Common myeloid progenitor, CD34-positive (primary cell): ENCODE data around the gene PCIF1.

Source experiments
- CTCF ChIA-PET: fragments of 350-600 bp; sonication (Branson Sonifier 250); formaldehyde crosslinking; loops from one replicate; lab custom pipeline; 2021; ENCODE audit warnings: antibody characterized with exemption; lab: Charles Lee
- POLR2A ChIA-PET: fragments of 350-600 bp; sonication (Branson Sonifier 250); formaldehyde crosslinking; loops from one replicate; lab custom pipeline; 2021; ENCODE audit warnings: antibody characterized with exemption; lab: Charles Lee
- DNase-seq, 3 donors: peaks; one replicate each; pipeline versions ENCODE4 v3.0.0 to v3.0.0-alpha.2; 2013
- H3K27ac ChIP-seq, 2 experiments: 1 replicate in 1 of 2; 2 replicates in 1 of 2; pipeline ENCODE4 v1.7.0; 2013; ENCODE audit warnings: inconsistent platforms in 2 of 2, low read length in 2 of 2, mild to moderate bottlenecking in 2 of 2, low read depth in 1 of 2, moderate library complexity in 1 of 2; ENCODE audit not compliant: severe bottlenecking in 2 of 2, insufficient read depth in 1 of 2, poor library complexity in 1 of 2
- H3K27me3 ChIP-seq, 5 experiments: replicated peaks in 2 of 5; 1 replicate in 3 of 5; 2 replicates in 2 of 5; pipeline versions ENCODE4 v1.6.1 to v1.7.0; 2013; ENCODE audit warnings: low read length in 4 of 5, mild to moderate bottlenecking in 2 of 5, moderate library complexity in 2 of 5, inconsistent platforms in 1 of 5; ENCODE audit not compliant: insufficient read depth in 5 of 5, control insufficient read depth in 4 of 5
- H3K36me3 ChIP-seq, 4 experiments: 1 replicate in 2 of 4; 2 replicates in 2 of 4; pipeline versions ENCODE4 v1.6.1 to v1.7.0; 2013; ENCODE audit warnings: low read length in 3 of 4, control low read depth in 1 of 4, mild to moderate bottlenecking in 1 of 4; ENCODE audit not compliant: control insufficient read depth in 4 of 4, insufficient read depth in 4 of 4
- H3K4me1 ChIP-seq, 4 experiments: 1 replicate in 3 of 4; 2 replicates in 1 of 4; pipeline versions ENCODE4 v1.6.1 to v1.7.1; 2013; ENCODE audit warnings: low read length in 3 of 4, mild to moderate bottlenecking in 3 of 4, control low read depth in 1 of 4, inconsistent platforms in 1 of 4, moderate library complexity in 1 of 4; ENCODE audit not compliant: control insufficient read depth in 4 of 4, insufficient read depth in 4 of 4; ENCODE audit errors: control extremely low read depth in 1 of 4
- H3K4me3 ChIP-seq, 7 experiments: 1 replicate in 4 of 7; 2 replicates in 3 of 7; pipeline versions ENCODE4 v1.5.1 to v1.7.0; 2013; ENCODE audit warnings: mild to moderate bottlenecking in 7 of 7, low read length in 6 of 7, moderate library complexity in 6 of 7, inconsistent platforms in 2 of 7, low read depth in 2 of 7, control low read depth in 1 of 7; ENCODE audit not compliant: insufficient read depth in 4 of 7, control insufficient read depth in 1 of 7; ENCODE audit errors: extremely low read depth in 1 of 7
- H3K9me3 ChIP-seq, 5 experiments: 1 replicate in 4 of 5; 2 replicates in 1 of 5; pipeline versions ENCODE4 v1.6.1 to v1.7.1; 2013; ENCODE audit warnings: low read length in 4 of 5, mild to moderate bottlenecking in 2 of 5, inconsistent platforms in 1 of 5, low read depth in 1 of 5, moderate library complexity in 1 of 5; ENCODE audit not compliant: control insufficient read depth in 4 of 5, insufficient read depth in 2 of 5; ENCODE audit errors: control extremely low read depth in 1 of 5
- WGBS: methylation state at CpG from one replicate; pipeline ENCODE4 v1.1.5; 2013; ENCODE audit not compliant: insufficient coverage; 5-methylcytosine and 5-hydroxymethylcytosine counted together

Gene PCIF1

DNA sequence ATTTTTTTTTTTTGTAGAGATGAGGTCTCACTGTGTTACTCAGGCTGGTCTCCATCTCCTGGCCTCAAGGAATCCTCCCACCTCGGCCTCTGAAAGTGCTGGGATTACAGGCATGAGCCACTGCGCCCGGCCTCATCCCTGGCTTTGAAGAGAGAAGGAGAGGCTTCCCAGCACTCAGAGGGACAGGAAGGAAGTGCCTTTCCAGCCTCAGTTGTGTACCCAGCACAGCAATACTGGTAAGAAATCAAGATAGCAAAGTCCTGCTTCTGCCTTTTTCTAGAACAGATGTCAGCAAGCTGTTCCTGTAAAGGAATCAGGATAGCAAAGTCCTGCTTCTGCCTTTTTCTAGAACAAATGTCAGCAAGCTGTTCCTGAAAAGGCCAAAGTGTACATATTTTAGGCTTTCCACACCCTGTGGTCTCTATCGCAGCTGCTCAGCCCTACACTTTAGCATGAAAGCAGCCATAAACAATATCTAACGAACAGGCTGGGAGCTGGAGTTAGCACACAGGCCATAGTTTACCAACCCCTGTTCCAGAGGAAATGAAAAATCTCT, 16.2 kb upstream of the PCIF1 start:
- no peaks in the 10 kb centered on the region for H3K9me3 ChIP-seq
- no peaks in the 10 kb centered on the region for H3K27me3 ChIP-seq
- ChIA-PET CTCF (interaction anchor here (0.8 to 3.8 kb wide), 4 partner anchors 10 to 50 kb away, joined by 3 to 14 read pairs (median 4); partner anchors contain the start of gene PCIF1), POLR2A (interaction anchor here (1.1 kb wide), 1 partner anchor 53 kb away, joined by 4 read pairs; no protein-coding TSS in a partner anchor)
- H3K4me1 ChIP-seq, result peaks cover 5 to 14% (median 9%) of the 10 kb centered on the region in 4 experiments
- no peak overlapping the region for H3K4me3 ChIP-seq
- H3K27ac ChIP-seq, result no peak overlapping the region
- no peak for DNase-seq
- 85% methylated on average over 5 of the region's 5 CpGs for WGBS
- no peaks in the 10 kb centered on the region for H3K36me3 ChIP-seq

DNA sequence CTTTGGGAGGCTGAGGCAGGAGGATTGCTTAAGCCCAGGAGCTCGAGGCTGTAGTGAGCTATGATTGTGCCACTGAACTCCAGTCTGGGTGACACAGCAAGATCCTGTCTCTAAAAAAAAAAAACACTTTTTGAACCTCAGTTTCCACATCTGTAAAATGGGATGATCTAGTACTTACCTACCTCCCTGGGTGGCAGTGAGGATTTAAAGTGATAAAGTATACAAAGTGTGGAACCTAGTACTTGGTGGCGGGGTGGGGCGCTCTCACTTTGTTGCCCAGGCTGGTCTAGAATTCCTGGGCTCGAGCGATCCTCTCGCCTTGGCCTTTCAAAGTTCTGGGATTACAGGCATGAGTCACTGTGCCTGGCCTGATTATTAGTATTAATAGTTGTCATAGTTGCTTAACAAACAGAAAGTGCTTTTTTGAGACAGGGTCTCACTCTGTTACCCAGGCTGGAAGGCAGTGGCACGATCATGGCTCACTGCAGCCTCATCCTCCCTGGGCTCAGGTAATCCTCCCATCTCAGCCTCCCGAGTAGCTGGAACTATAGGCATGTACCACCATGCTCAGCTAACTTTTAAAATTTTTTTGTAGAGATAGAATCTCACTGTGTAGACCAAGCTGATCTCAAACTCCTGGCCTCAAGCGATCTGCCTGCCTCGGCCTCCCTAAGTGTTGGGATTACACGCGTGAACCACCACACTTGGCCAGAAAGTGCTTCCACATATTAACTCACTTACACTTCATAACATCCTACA, 15.5 kb upstream of the PCIF1 start:
- CTCF ChIA-PET, result interaction anchor here (0.8 to 3.8 kb wide), 4 partner anchors 9 to 49 kb away, joined by 3 to 14 read pairs (median 4); partner anchors contain the start of gene PCIF1
- no peak for DNase-seq
- Histone ChIP-seq H3K9me3 (no peaks in the 10 kb centered on the region), H3K36me3 (no peaks in the 10 kb centered on the region), H3K4me1 (peaks cover 5 to 14% (median 9%) of the 10 kb centered on the region in 4 experiments), H3K4me3 (no peak overlapping the region), H3K27me3 (no peaks in the 10 kb centered on the region), H3K27ac (no peak overlapping the region)
- POLR2A ChIA-PET, result interaction anchor here (1.1 kb wide), 1 partner anchor 52 kb away, joined by 4 read pairs; no protein-coding TSS in a partner anchor
- 98% methylated on average over 9 of the region's 12 CpGs for WGBS

DNA sequence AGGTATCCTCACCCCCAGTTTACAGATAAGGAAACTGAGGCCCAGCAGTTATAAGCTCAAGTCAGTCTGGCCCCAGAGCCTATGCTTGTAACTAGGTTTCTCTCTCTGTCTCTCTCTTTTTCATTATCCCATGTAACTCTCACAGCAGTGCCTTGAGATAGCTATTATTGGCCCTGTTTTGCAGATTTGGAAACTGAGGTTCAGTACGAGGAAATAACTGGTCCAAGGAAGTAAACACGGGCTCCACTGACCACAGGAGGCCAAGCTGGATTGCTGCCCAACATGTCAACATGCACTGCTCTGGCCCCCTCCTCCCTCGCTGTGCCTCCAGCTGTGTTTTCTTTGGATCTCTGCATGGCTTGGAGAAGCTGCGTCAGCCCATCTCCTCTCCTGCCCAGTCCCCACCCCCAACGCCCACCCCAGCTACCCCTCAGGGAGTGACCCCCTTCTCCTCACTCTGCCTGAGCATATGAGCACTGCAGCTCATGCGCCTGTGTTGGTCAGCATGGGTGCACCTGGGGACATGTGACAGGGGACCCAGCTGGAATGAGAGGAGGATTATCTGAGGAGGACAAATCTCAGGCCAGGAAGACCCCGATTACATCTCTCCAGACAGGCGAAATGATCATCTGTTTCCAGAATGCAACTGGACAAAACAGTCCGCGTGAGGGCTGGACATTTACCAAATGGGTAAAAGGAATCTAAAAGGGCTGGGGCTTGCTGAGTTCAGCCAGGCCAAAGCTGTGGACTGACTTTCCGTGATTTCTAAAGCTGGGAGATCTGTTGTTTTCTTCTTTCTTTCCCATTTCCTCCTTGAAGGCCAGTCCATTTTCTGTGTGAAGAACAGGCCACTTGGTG, 14.7 kb upstream of the PCIF1 start:
- H3K4me3 ChIP-seq, result no peak overlapping the region
- WGBS, result 87% methylated on average over 9 of the region's 11 CpGs
- POLR2A ChIA-PET, result interaction anchor here (2.1 kb wide), 1 partner anchor 14 kb away, joined by 7 read pairs; the partner anchor contains the start of gene PCIF1
- H3K9me3 ChIP-seq, result no peaks in the 10 kb centered on the region
- no peak overlapping the region for H3K27ac ChIP-seq
- H3K36me3 ChIP-seq, result no peaks in the 10 kb centered on the region
- DNase-seq, result no peak
- no peaks in the 10 kb centered on the region for H3K27me3 ChIP-seq
- peaks cover under 1 to 9% (median 5%) of the 10 kb centered on the region in 4 experiments for H3K4me1 ChIP-seq
- CTCF ChIA-PET, result interaction anchor here (0.8 to 3.8 kb wide), 3 partner anchors 8 to 95 kb away, joined by 3 to 14 read pairs (median 4); partner anchors contain the start of gene PCIF1

DNA sequence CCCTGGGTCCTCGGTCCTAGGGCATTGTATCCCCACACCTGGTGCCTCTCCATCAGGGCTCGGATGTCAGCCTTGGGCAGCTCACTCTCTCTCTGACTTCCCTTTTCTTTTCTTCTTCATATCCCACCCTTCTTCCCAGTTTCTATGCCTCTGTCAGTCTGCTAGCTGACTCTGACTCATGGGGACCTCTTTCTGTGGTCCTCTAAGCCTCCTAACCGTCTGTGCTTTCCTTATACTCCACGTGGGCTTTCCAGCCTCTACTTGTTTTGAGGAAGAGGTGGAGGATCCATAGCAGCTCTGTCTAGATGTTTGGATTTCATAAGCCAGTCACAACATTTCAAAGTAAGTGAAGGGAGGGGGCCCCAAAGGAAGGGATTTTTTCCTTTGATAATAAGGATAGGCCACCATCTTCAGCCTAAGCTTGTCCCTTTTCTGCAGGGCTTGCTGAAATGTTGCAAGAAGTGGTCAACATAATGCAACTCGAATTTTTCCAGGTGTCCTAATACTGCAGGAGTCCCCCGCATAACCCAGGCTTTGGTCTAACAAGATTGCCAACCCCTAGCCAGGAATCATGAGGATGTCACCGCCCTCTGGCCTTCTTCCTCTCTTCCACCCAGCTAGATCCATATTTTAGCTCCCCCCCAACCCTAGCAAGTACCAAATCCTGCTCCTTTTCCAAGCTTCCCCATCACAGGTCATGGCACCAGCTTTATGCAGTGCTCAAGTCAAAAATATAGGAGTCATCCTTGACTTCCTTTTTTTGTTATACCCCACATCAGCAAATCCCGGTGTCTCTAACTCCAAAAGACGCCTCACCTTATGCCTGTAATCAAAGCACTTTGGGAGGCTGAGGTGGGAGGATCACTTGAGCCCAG, 13.8 kb upstream of the PCIF1 start:
- Histone ChIP-seq H3K27ac (no peak overlapping the region), H3K36me3 (no peaks in the 10 kb centered on the region), H3K4me1 (peaks cover 0 to 5% (median 1%) of the 10 kb centered on the region in 4 experiments), H3K27me3 (no peaks in the 10 kb centered on the region), H3K9me3 (no peaks in the 10 kb centered on the region), H3K4me3 (no peak overlapping the region)
- POLR2A ChIA-PET, result interaction anchor here (2.1 kb wide), 1 partner anchor 13 kb away, joined by 7 read pairs; the partner anchor contains the start of gene PCIF1
- CTCF ChIA-PET, result interaction anchor here (0.8 to 1.1 kb wide), 3 partner anchors 13 to 96 kb away, joined by 3 to 4 read pairs (median 4); no protein-coding TSS in a partner anchor
- 83% methylated on average over 9 of the region's 9 CpGs for WGBS
- no peak for DNase-seq

DNA sequence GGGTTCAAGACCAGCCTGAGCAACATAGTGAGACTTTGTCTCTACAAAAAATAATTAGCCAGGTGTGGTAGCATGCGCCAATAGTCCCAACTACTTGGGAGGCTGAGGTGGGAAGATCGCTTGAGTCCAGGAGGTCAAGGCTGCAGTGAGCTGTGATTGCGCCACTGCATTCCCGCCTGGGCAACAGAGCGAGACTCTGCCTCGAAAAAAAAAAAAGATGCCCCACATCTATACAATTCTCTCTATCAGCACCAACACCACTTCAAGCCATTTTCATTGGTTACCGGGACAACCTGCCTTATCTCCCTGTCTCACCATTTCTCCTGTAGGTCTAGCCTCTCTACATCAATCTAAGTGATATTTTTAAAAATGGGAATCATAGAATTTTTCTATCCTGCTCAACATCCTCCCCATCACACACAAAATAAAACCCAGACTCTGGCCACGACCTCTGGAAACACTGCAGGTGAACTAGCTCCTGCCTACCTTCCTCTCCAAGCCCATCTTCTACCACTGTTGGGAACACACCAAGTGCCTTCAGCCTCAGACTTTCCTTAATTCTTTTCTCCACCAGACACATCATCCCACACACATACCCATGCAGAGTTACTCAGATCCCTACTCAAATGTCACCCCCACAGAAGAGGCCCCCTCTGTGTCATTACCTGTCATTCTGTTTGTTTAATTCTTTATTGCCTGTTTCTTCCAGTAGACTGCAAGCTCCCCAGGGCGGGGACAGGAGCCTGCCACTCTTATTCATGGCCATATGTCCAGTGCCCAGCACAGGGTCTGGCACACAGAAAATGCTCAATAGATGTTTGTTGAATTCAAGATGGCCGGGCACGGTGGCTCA, 12.9 kb upstream of the PCIF1 start:
- peaks cover 0 to 5% (median 1%) of the 10 kb centered on the region in 4 experiments for H3K4me1 ChIP-seq
- CTCF ChIA-PET, result interaction anchor here (0.8 to 1.1 kb wide), 3 partner anchors 12 to 93 kb away, joined by 3 to 4 read pairs (median 4); no protein-coding TSS in a partner anchor
- 83% methylated on average over 8 of the region's 11 CpGs for WGBS

More for the DNA sequence above, 12.9 kb upstream of the PCIF1 start:
- no peaks in the 10 kb centered on the region for H3K27me3 ChIP-seq
- DNase-seq, result no peak
- no peaks in the 10 kb centered on the region for H3K9me3 ChIP-seq
- POLR2A ChIA-PET, result interaction anchor here (0.6 to 2.1 kb wide), 2 partner anchors 12 to 75 kb away, joined by 3 to 7 read pairs; partner anchors contain the start of gene PCIF1
- no peak overlapping the region for H3K4me3 ChIP-seq
- no peaks in the 10 kb centered on the region for H3K36me3 ChIP-seq
- no peak overlapping the region for H3K27ac ChIP-seq
